GM18861 (cell line): Measurements from ENCODE around the gene HERPUD1.
"Not testable (repeated sequence)": the region's sequence is repeated elsewhere in the genome, so short reads cannot be mapped to it uniquely, and the experiment has no call there.

Source experiments
- ATAC-seq: cut with Tn5 transposase; IDR thresholded peaks from one replicate; pipeline ENCODE4 v1.9.1; 2021; ENCODE audit not compliant: unreplicated experiment

HERPUD1 gene

GRCh38 chr16:56953006-56953405 is 21.1 kb downstream of the HERPUD1 start:
- ATAC-seq: no peak

- ATAC-seq: no peak
Observed at GRCh38 chr16:56956076-56956475, 24.1 kb downstream of the HERPUD1 start.

DNA sequence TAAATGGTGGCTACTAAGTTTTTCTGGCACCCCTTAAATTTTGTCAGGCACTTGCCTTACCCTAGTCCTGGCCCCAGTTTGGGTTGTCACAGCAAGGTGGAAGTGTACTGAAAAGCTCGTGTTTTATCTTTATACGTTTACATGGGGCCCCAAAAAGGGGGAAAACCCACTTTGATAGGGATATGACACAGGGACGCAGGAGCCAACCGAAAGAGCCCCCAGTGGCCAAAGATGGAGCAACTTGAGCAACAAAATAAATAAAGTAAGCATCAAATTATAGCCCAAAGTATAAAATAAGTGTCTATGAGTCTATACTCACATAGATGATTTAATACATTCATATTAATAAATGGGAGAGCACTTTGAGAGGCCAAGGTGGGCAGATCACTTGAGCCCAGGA is 24.8 kb downstream of the HERPUD1 start:
- no peak for ATAC-seq

DNA sequence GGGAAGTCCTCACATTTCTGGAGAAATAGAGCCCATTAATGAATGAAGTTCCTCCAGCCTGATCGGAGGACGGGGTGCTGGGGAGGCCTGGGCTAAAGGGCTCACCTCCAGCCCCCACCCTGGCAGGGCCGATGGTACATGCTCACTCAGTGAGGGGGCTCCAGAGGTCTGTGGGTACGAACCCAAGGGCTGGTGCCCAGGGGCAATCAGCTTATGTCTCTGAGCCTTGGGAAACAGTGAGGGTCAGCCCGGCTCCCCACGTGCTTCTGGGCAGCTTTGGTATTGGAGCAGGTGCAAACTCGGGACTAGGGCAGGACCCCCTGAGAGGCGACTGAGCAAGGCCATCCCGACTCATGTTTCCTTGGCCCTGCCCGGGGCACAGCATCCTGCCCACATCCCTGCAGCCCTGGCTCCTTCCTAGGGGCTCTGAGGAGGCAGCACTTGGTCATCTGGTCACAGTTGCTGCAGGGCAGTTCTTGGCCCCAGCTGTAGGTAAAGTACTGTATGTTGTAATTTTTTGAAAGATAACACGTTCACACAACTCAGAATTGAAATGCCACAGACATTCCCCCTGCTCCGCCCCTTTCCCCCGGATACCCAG is 28.8 kb downstream of the HERPUD1 start:
- no peak for ATAC-seq

DNA sequence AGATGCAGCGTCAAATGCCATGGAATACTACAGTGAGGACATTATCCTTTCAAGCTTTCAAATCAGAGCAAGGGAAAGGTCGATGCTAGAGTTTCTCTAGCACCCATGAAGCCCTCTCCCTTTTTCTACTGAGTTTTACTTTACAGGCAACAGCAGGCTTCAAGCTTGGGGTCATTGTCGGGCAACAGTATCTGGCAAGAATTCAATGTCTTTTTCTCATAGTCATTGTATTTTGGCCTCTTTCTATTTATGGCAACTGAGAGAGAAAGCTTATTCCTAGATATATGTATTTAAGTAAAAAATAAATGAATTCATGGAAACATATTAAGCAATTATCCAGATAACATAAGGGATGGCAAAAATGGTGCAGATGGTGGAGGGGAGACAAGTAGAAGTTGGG is 29.4 kb downstream of the HERPUD1 start:
- no peak for ATAC-seq

DNA sequence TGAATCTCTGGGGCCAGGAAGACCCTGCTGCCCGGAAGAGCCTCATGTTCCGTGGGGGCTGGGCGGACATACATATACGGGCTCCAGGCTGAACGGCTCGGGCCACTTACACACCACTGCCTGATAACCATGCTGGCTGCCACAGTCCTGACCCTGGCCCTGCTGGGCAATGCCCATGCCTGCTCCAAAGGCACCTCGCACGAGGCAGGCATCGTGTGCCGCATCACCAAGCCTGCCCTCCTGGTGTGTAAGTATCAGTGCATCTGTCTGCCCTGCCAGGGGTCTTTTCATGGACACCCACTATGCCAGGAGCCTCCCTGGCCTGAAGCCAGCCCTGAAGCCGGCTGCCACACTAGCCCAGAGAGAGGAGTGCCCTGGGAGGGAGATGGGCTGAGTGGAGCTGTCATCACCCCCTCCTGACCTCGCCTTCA is 29.9 kb downstream of the HERPUD1 start, which contains the start of gene CETP:
Gene CETP, plus strand, starts transcription at position 100 of the 431 bp plus-strand sequence. Its CDS starts 30 bp downstream, at position 130.
- ATAC-seq: no peak

GRCh38 chr16:56964243-56965148 is 32.6 kb downstream of the HERPUD1 start:
- peak; percentile 52 for ATAC-seq

GRCh38 chr16:56965149-56966092 is 33.5 kb downstream of the HERPUD1 start:
- ATAC-seq: no peak

DNA sequence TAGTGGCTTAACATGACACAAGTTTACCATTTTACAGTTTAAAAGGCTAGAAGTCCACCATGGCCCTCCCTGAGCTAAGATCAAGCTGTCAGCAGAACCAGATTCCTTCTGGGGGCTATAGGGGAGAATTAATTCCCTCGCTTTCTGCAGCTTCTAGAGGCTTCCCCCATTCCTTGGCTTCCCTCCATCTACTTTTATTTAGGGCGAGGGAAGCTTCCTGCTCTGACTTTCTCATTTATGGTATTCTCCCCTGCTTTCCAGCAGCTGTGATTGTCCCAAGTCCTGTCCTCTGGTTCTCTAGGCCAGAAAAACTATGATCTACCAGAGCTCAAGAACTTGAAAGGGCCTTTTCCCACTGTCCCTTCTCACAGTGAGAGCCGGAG is 34.1 kb downstream of the HERPUD1 start:
- no peak for ATAC-seq

DNA sequence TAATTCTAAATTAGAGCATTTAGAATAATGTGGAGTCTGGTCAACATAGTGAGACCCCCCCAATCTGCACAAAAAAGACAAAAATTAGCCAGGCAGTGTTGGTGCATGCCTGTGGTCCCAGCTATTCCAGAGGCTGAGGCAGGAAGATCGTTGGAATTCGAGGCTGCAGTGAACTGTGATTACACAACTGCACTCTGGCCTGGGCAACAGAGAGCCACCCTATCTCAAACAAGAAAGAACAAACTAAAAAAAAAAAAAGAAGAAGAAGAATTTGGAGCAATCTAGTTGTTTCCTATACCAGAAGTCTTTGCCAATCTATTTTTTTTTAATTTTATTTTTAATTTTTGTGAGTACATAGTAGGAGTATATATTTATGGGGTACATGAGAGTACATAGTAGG is 35.8 kb downstream of the HERPUD1 start:
- ATAC-seq: no peak

DNA sequence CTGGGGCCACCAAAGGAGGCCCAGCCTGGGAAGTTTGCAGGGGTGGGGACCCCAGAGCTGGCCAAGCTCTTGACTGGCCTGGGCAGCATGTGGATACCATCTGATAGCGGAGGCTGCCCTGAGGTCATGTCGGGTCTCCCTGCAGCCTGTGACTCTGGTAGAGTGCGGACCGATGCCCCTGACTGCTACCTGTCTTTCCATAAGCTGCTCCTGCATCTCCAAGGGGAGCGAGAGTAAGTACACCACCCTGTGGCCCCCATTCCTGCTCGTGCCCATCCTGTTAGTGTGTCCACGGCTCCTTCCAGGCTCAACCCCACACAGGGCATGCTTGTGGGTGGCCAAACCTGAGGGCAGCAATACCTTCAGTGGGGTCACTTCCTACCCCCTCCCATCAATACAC is 37.8 kb downstream of the HERPUD1 start:
- no peak for ATAC-seq

DNA sequence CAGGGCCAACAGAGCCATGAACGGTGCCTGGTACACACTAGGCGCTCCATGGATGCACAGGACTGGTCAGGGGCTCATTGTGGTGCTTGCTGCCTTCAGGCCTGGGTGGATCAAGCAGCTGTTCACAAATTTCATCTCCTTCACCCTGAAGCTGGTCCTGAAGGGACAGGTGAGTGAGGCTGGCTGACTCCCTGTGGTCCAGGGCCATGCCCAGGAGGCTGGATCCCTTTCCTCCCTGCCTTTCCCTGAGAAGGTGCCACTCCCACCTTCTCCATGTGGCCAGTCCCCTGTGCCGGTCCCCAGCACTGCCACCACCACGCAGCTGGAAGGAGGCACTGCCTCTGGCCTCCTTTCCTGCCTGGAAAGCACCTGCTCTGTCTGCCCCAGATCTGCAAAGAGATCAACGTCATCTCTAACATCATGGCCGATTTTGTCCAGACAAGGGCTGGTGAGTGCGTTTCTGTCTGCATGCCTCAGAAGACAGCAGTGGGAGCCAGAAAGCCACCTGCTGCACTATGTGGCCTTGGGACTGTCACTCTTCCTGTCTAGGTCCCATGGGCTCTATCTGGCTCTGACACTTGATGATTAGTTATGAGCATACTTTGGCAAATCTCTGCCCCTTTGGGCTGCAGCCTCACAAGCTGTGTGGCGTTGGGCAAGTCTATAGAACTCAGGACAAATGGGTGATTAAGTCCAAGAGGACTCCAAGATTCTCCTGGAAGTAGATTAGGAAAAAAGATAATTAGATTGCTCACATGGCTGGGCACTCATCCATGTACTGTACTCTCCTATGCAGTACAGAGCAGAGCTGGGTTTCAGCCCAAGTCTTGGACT is 39.2 kb downstream of the HERPUD1 start:
- peak; percentile 93 for ATAC-seq

DNA sequence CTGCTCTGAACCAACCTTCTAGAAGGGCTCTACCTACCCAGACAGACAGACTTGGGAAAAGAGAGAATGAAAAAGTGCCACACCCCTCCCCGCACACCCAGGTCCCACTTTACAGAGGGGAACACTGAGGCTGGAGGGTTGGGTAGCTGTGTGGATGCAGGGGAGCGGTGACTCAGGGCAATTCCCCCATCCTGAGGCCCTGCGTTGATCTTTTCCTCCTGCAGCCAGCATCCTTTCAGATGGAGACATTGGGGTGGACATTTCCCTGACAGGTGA is 39.8 kb downstream of the HERPUD1 start:
- no peak for ATAC-seq

GRCh38 chr16:56972403-56973293 is 40.7 kb downstream of the HERPUD1 start:
- no peak for ATAC-seq

DNA sequence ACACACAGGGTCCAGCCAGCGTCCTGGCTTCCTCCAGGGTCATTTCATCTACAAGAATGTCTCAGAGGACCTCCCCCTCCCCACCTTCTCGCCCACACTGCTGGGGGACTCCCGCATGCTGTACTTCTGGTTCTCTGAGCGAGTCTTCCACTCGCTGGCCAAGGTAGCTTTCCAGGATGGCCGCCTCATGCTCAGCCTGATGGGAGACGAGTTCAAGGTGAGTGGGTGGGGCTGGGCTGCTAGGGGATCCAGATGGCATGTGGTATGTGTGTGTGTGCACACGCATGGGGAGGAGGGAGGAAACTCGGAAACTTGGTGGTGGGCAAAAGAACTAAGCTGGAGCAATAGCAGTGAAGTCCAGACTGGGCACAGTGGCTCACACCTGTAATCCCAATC is 41.4 kb downstream of the HERPUD1 start:
- no peak for ATAC-seq

GRCh38 chr16:56973899-56974298 is 42.0 kb downstream of the HERPUD1 start:
- ATAC-seq: not testable (repeated sequence)

DNA sequence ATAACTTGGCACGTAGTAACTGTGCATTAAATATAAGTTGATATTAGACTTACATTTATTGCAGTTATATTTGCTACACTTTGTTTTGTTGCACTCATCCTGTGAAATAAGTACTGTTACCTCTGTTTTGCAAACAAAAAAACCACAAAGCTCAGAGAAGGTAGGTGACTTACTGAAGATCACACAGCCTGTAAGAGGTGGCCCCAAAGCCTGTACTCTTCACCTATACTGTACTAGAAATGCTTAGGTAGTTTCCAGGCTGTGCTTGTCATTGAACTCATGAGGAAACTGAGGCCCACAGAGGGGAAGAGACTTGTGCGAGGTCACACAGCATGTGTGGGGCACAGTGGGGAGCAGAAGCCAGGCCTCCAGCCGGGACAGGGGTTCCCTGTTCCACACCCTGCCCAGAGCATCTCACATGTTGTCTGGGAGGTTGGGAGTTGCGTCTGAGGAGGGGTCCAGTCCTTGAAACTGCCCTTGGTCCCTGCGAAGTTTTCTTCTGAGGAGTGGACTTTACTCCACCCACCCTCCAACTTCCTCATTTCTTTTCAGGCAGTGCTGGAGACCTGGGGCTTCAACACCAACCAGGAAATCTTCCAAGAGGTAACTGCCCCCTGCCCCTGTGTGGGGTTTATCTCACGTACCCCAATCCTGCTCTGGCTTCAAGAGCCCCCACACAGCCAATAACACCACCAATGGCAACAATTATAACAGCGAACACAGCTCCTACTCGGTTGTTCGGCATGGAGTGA is 42.8 kb downstream of the HERPUD1 start:
- no peak for ATAC-seq

DNA sequence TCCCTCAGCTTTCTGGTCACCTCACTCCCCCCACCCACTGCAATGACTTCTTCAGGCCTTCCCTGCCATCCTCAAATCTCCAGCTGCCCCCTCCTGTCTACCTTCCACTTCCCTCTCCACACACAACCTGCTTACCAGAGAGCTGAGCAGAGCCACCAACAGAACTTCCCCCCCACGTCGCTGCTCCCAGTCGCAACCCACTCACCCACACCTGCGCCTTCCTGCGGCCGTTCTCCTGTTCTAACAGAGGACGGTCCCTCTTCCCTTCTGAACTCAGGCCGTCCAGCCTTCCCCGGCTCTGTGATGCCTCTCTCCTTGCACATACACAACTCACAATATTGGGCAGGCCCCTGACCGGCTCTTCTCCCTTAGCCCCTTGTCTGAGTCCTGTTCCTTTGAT is 43.8 kb downstream of the HERPUD1 start:
- no peak for ATAC-seq

- ATAC-seq: no peak
Observed at GRCh38 chr16:56977216-56977615, 45.3 kb downstream of the HERPUD1 start.
